PFSK-1 (cell line): Measurements from ENCODE around the gene FKBP5.

Experiments used
- FOXP2 ChIP-seq: optimal IDR thresholded peaks from 2 replicates; pipeline ENCODE3; 2011; ENCODE audit warnings: borderline replicate concordance, control low read depth, inconsistent platforms; ENCODE audit not compliant: insufficient read depth; ENCODE audit errors: extremely low read length, extremely low read depth
- POLR2AphosphoS5 ChIP-seq: IDR thresholded peaks from 2 replicates; pipeline ENCODE4 v1.6.1; 2012; ENCODE audit warnings: low read depth, mild to moderate bottlenecking, control low read depth, low read length, moderate library complexity
- SIN3A ChIP-seq: IDR thresholded peaks from 2 replicates; pipeline ENCODE4 v1.6.1; 2012; ENCODE audit warnings: mild to moderate bottlenecking, low read length, moderate library complexity, borderline replicate concordance; ENCODE audit not compliant: insufficient read depth
- TAF1 ChIP-seq: IDR thresholded peaks from 2 replicates; pipeline ENCODE4 v1.6.1; 2012; ENCODE audit warnings: low read length, control low read depth, borderline replicate concordance; ENCODE audit not compliant: insufficient read depth
- TF ChIP-seq, protein P1 (sequence below), 2 experiments: IDR thresholded peaks; 2 replicates each; pipeline versions ENCODE4 v1.6.1 to v1.8.0; 2011 to 2012; ENCODE audit warnings: low read depth in 2 of 2, low read length in 2 of 2, control low read depth in 1 of 2, inconsistent platforms in 1 of 2, mild to moderate bottlenecking in 1 of 2, moderate library complexity in 1 of 2; ENCODE audit not compliant: insufficient read depth in 1 of 2

The FKBP5 gene

DNA sequence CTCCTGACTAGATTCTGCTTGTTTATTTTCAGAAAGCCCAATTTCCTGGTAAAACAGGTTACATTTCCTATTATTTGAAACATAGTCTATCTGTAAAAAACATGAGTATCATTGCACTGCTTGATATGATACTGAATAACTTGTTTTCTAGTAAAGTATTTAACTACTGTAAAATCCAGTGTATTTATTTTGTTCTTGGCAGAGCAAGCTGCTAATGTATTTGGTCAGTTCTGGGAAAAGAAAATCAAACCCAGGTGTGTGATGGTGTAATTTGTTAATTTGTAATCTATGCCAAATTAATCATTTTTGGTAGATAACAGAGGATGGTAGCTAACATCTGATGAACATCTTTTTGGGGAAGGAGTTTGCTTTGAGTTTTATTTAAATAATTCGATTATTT, 50.8 kb downstream of the FKBP5 start:
- TF ChIP-seq FOXP2 (no peak), TAF1 (no peak), POLR2AphosphoS5 (no peak), SIN3A (no peak)
- TF ChIP-seq, protein P1, sequence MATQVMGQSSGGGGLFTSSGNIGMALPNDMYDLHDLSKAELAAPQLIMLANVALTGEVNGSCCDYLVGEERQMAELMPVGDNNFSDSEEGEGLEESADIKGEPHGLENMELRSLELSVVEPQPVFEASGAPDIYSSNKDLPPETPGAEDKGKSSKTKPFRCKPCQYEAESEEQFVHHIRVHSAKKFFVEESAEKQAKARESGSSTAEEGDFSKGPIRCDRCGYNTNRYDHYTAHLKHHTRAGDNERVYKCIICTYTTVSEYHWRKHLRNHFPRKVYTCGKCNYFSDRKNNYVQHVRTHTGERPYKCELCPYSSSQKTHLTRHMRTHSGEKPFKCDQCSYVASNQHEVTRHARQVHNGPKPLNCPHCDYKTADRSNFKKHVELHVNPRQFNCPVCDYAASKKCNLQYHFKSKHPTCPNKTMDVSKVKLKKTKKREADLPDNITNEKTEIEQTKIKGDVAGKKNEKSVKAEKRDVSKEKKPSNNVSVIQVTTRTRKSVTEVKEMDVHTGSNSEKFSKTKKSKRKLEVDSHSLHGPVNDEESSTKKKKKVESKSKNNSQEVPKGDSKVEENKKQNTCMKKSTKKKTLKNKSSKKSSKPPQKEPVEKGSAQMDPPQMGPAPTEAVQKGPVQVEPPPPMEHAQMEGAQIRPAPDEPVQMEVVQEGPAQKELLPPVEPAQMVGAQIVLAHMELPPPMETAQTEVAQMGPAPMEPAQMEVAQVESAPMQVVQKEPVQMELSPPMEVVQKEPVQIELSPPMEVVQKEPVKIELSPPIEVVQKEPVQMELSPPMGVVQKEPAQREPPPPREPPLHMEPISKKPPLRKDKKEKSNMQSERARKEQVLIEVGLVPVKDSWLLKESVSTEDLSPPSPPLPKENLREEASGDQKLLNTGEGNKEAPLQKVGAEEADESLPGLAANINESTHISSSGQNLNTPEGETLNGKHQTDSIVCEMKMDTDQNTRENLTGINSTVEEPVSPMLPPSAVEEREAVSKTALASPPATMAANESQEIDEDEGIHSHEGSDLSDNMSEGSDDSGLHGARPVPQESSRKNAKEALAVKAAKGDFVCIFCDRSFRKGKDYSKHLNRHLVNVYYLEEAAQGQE (IDR thresholded peaks at IDR 0.05; ENCODE audit: insufficient read depth in 1 of 2, low read depth in 2 of 2, low read length in 2 of 2) = no peak

DNA sequence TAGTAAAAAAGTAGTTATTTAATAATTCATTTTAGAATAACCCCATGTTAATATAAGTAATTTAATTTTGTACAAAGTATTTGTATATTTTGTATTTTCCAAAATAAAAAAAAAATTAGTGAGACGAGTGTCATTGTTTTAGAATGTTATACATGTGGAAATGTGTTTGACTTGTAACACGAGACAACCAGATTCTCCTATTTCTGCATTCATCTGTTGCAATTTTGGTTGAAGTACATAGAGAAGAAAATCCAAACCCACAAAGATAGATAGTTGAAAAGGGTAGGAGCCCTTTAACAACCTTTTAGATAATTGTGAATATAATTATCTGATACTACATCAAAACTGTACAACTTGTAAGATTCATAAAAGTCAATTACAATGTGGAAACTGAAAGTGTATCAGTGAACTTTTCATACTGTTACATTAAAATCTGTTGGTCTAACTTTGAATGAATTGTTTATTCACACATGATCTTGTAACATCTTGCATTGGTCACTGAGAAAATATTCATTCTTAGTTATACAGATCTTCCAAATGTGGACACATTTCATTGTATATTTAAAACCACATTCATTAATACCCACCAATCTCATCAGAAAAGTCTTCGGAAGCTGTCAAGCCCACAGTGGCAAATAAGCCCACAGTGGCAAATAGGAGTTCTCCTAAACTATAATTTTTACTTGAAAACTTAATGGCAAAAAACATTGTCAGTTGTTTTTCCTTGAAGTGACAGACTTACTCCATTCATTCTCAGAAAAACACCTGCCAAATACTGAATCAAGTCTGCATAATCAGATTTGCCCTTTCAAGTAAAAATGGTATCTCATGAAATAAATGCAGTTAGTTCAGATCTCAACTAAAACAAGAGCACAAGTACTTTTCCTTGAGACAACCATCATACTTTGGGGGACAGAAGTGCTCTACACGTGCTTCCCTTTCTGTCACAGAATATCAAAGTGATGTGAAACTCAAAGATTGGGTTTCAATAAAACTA, 52.8 kb downstream of the FKBP5 start:
- TF ChIP-seq, protein P1 (IDR thresholded peaks at IDR 0.05; ENCODE audit: insufficient read depth in 1 of 2, low read depth in 2 of 2, low read length in 2 of 2) = no peak
- TF ChIP-seq POLR2AphosphoS5 (no peak), FOXP2 (no peak), TAF1 (no peak), SIN3A (no peak)

DNA sequence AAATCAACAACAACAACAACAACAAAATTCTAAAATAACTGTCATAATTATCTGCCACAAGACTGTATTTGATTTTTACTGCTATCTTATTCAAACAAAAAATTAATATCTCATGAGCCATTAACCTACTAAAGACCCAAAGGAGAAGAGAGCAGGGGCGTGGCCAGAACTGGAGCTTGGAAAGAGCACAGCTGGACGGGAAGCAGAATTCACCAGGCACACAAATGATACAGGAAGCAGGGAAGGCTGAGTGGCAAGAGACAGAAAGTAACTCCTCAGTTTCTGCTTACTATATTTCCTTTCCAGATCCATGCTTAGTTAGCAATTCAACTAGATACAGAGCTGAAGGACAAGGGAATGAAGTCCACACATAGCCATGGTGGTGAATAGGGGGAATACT, 54.4 kb downstream of the FKBP5 start:
- TF ChIP-seq FOXP2 (no peak), POLR2AphosphoS5 (no peak), SIN3A (no peak), TAF1 (no peak)
- TF ChIP-seq, protein P1 (IDR thresholded peaks at IDR 0.05; ENCODE audit: insufficient read depth in 1 of 2, low read depth in 2 of 2, low read length in 2 of 2) = no peak

DNA sequence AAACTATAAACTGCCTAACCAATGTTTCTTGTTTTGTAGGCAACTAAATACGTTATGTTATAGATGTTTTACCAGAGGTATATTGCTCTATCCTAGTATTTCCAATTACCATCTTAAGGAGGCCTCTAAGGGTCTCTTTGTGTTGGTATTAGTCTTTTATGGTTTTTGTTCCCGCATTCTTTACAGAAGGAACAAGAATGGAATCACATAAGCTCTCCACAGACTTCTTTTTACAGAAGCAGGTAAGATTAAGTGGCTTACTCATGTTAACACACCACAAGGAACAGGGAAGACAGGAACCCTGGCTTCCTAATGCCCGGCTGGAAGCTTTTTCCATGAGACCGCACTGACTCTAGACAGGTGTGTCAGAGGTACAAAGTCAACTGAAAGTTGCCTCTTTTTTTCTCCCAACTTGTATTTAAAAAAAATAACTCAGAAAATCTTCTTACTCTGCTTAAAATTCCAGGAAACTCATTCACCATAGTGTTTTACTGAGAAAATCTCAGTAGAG, 55.1 kb downstream of the FKBP5 start:
- no peak for TF ChIP-seq FOXP2
- TF ChIP-seq TAF1 = no peak
- TF ChIP-seq SIN3A = no peak
- TF ChIP-seq, protein P1 (IDR thresholded peaks at IDR 0.05; ENCODE audit: insufficient read depth in 1 of 2, low read depth in 2 of 2, low read length in 2 of 2) = no peak
- no peak for TF ChIP-seq POLR2AphosphoS5
